Measurements from ENCODE around the gene CPLX1. TPM values are rescaled to one million over a fixed set of nuclear protein-coding genes. Genes with fewer than 3 reads are reported as not detected.
A peak's percentile ranks its signal among the peaks of the same experiment; 100 is the strongest.

CPLX1 gene
- total RNA-seq, 1 experiment from 2014 or later = 2.7 TPM

DNA sequence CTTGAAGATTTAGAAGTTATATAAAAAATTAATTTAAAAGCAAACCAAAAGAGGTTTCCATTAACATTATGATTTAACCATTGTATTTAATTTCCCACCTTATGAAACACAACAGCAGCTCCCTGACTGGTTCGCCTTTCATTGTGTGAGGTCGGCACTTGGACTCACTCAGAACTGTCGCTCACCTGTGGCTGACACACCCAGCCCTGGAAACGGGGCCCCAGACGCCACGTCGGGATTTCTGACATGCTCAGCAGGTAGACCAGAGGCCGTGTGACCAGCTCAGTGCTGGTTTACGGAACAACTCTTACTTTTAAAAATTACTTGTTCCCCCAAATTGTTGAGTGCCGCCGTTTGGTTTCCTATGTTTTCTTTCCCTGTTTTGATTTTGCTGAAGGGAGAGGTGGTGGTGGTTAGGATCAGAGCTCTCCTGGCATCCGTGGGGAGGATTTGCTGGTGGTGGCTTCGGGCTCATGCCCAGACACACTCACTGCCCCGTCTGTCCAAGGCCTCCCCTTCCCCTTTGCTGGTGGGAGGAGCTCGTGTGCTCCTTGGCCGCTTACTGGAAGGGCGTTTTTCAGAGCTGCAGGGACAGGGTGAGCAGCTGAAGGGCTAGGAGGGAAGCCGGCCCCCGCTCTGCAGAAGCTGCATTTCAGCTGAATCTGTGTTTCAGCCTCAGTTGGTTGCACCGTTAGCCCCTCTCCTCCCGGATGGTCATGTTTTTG, 59.2 kb downstream of the CPLX1 start:
- TF ChIP-seq, protein P1, sequence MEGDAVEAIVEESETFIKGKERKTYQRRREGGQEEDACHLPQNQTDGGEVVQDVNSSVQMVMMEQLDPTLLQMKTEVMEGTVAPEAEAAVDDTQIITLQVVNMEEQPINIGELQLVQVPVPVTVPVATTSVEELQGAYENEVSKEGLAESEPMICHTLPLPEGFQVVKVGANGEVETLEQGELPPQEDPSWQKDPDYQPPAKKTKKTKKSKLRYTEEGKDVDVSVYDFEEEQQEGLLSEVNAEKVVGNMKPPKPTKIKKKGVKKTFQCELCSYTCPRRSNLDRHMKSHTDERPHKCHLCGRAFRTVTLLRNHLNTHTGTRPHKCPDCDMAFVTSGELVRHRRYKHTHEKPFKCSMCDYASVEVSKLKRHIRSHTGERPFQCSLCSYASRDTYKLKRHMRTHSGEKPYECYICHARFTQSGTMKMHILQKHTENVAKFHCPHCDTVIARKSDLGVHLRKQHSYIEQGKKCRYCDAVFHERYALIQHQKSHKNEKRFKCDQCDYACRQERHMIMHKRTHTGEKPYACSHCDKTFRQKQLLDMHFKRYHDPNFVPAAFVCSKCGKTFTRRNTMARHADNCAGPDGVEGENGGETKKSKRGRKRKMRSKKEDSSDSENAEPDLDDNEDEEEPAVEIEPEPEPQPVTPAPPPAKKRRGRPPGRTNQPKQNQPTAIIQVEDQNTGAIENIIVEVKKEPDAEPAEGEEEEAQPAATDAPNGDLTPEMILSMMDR (IDR thresholded peaks at IDR 0.05; ENCODE audit: unreplicated experiment) = no peak
- no TSS peak for BruUV-seq (replicated peaks)
- intact Hi-C loops (cut with micrococcal nuclease) = loop anchor here (5.0 kb wide), 1 partner anchor 166 kb away; the partner anchor contains the start of genes GAK and TMEM175
- peaks cover 83% of the 10 kb centered on the region for H3K36me3 Mint-ChIP-seq (ENCODE audit: insufficient read depth, unreplicated experiment)
- no peak for DNase-seq (ENCODE audit: unreplicated experiment)
- no peak overlapping the region for H3K4me3 Mint-ChIP-seq (ENCODE audit: unreplicated experiment)
- H3K4me1 Mint-ChIP-seq (ENCODE audit: insufficient read depth, unreplicated experiment) = peaks cover 18% of the 10 kb centered on the region
- POLR2A ChIA-PET = interaction anchor here (0.6 to 8.5 kb wide), 8 partner anchors 8 to 165 kb away, joined by 3 to 68 read pairs (median 4); partner anchors contain the start of genes GAK and TMEM175
- peak overlapping the region; percentile 49 for H3K27ac Mint-ChIP-seq (ENCODE audit: low read depth, unreplicated experiment)
- no peaks in the 10 kb centered on the region for H3K9me3 Mint-ChIP-seq (ENCODE audit: unreplicated experiment)
- CTCF ChIA-PET = interaction anchor here (0.6 to 1.3 kb wide), 6 partner anchors 12 to 413 kb away, joined by 3 to 6 read pairs (median 3); no protein-coding TSS in a partner anchor
- no peaks in the 10 kb centered on the region for H3K27me3 Mint-ChIP-seq (ENCODE audit: insufficient read depth, unreplicated experiment)

- intact Hi-C loops (cut with micrococcal nuclease) = loop anchor here (5.0 kb wide), 1 partner anchor 166 kb away; the partner anchor contains the start of genes GAK and TMEM175
- ChIA-PET POLR2A (interaction anchor here (1.0 to 8.5 kb wide), 7 partner anchors 8 to 165 kb away, joined by 3 to 68 read pairs (median 4); partner anchors contain the start of genes GAK and TMEM175), CTCF (interaction anchor here (0.6 to 1.3 kb wide), 4 partner anchors 23 to 414 kb away, joined by 3 to 6 read pairs (median 3); no protein-coding TSS in a partner anchor)
- H3K4me3 Mint-ChIP-seq (ENCODE audit: unreplicated experiment) = no peak overlapping the region
- H3K9me3 Mint-ChIP-seq (ENCODE audit: unreplicated experiment) = no peaks in the 10 kb centered on the region
- no TSS peak for BruUV-seq (replicated peaks)
- H3K27ac Mint-ChIP-seq (ENCODE audit: low read depth, unreplicated experiment) = peak overlapping the region; percentile 49
- DNase-seq (ENCODE audit: unreplicated experiment) = peak; percentile 81
- no peaks in the 10 kb centered on the region for H3K27me3 Mint-ChIP-seq (ENCODE audit: insufficient read depth, unreplicated experiment)
- TF ChIP-seq, protein P1 (IDR thresholded peaks at IDR 0.05; ENCODE audit: unreplicated experiment) = no peak
- H3K4me1 Mint-ChIP-seq (ENCODE audit: insufficient read depth, unreplicated experiment) = peaks cover 18% of the 10 kb centered on the region
- H3K36me3 Mint-ChIP-seq (ENCODE audit: insufficient read depth, unreplicated experiment) = peaks cover 83% of the 10 kb centered on the region
These were observed 59.8 kb downstream of the CPLX1 start for GRCh38 chr4:766152-766515.

DNA sequence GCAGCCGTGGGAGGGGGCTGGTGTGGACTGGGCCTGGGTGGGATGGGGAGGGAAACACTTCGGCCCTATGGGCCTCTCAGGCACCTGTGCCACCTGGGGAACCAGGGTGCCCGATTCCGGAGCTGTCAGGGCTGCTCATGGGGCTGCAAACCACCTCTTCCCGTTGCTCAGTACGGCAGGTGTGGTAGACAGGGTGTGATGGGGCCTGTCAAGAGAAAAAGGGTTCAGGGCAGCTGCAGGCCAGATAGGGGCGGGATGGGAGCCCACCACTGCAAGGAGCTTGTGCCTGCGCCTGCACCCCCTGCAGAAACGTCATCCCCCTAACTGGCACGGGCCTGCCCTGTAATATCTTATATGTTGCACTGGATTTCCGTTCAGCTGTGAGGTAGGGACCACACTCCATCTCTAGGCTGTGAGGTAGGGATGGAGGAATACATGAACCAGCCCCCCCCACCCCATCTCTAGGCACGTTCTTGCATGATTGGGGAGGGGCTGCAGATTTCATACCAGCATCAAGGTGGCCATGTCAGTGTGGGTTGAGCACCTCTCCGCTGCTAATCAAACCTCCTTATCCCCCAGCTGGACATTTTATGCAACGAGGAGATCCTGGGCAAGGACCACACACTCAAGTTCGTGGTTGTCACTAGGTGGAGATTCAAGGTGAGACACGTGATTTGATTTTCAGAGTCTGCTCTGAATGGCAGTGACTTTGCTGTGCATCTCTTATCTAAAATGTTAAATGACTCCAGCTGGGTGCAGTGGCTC, 61.3 kb downstream of the CPLX1 start:
- H3K4me3 Mint-ChIP-seq (ENCODE audit: unreplicated experiment) = no peak overlapping the region

More for the DNA sequence above, 61.3 kb downstream of the CPLX1 start:
- ChIA-PET POLR2A (interaction anchor here (0.8 to 8.5 kb wide), 4 partner anchors 11 to 29 kb away, joined by 3 to 68 read pairs (median 3); no protein-coding TSS in a partner anchor), CTCF (interaction anchor here (0.5 to 0.6 kb wide), 3 partner anchors 9 to 526 kb away, joined by 3 read pairs; no protein-coding TSS in a partner anchor)
- Mint-ChIP-seq H3K36me3 (ENCODE audit: insufficient read depth, unreplicated experiment) (peaks cover 83% of the 10 kb centered on the region), H3K4me1 (ENCODE audit: insufficient read depth, unreplicated experiment) (peaks cover 18% of the 10 kb centered on the region), H3K9me3 (ENCODE audit: unreplicated experiment) (no peaks in the 10 kb centered on the region), H3K27ac (ENCODE audit: low read depth, unreplicated experiment) (no peak overlapping the region), H3K27me3 (ENCODE audit: insufficient read depth, unreplicated experiment) (no peaks in the 10 kb centered on the region)
- intact Hi-C loops (cut with micrococcal nuclease) = loop anchor here (5.0 kb wide), 1 partner anchor 168 kb away; the partner anchor contains the start of genes GAK and TMEM175
- DNase-seq (ENCODE audit: unreplicated experiment) = no peak
- TF ChIP-seq, protein P1 (IDR thresholded peaks at IDR 0.05; ENCODE audit: unreplicated experiment) = no peak
- BruUV-seq (replicated peaks) = no TSS peak

All from MCF 10A (cell line).